OCI-LY7 (cell line): Measurements from ENCODE around the gene PHAF1. TPM values are rescaled to one million over a fixed set of nuclear protein-coding genes. Genes with fewer than 3 reads are reported as not detected.

Source experiments
- BruUV-seq: library from RNA; stranded (reverse); fragments of 400-500 nt; replicated peaks from 2 replicates; lab custom pipeline; 2021; lab: Mats Ljungman, UMichigan
- CTCF ChIA-PET: fragments of 300-600 bp; sonication (Branson Sonifier 250); formaldehyde crosslinking; loops from one replicate; lab custom pipeline; 2022; ENCODE audit warnings: antibody characterized with exemption; ENCODE audit not compliant: unreplicated experiment; lab: Charles Lee
- POLR2A ChIA-PET: fragments of 300-600 bp; sonication (Branson Sonifier 250); formaldehyde crosslinking; loops from one replicate; lab custom pipeline; 2022; ENCODE audit warnings: antibody characterized with exemption; lab: Charles Lee
- DNase-seq: peaks from one replicate; pipeline ENCODE4 v3.0.0-alpha.2; 2015; ENCODE audit warnings: low spot score
- H2AFZ ChIP-seq: fragments of 200-600 bp; sonication (generic), shearing (Covaris generic); 2 replicates; pipeline ENCODE4 v1.6.1; 2014; ENCODE audit warnings: mild to moderate bottlenecking, antibody characterized with exemption, low read length, moderate library complexity
- H3K27ac ChIP-seq: fragments of 200-600 bp; sonication (generic); 2 replicates; pipeline ENCODE4 v1.5.1; 2014; ENCODE audit warnings: mixed run types, low read depth, mild to moderate bottlenecking, moderate library complexity, low read length, inconsistent platforms; ENCODE audit not compliant: poor library complexity, severe bottlenecking
- H3K36me3 ChIP-seq: fragments of 200-600 bp; sonication (generic); 2 replicates; pipeline ENCODE4 v1.6.1; 2014; ENCODE audit warnings: mild to moderate bottlenecking, antibody characterized with exemption, low read length, moderate library complexity, mixed read lengths; ENCODE audit not compliant: insufficient read depth
- H3K4me1 ChIP-seq: fragments of 200-600 bp; sonication (generic); 2 replicates; pipeline ENCODE4 v1.5.1; 2014; ENCODE audit warnings: mild to moderate bottlenecking, low read length; ENCODE audit not compliant: insufficient read depth, poor library complexity, severe bottlenecking
- H3K4me2 ChIP-seq: fragments of 200-600 bp; sonication (generic); 2 replicates; pipeline ENCODE4 v1.6.1; 2014; ENCODE audit warnings: mild to moderate bottlenecking, low read length
- H3K4me3 ChIP-seq: fragments of 200-600 bp; sonication (generic); 2 replicates; pipeline ENCODE4 v1.5.1; 2014; ENCODE audit warnings: mild to moderate bottlenecking, low read depth, low read length; ENCODE audit not compliant: poor library complexity, severe bottlenecking
- H3K79me2 ChIP-seq: fragments of 200-600 bp; sonication (generic); 2 replicates; pipeline ENCODE4 v1.6.1; 2016; ENCODE audit warnings: low read depth, mild to moderate bottlenecking, low read length, moderate library complexity, mixed read lengths; ENCODE audit not compliant: insufficient read depth
- H3K9me2 ChIP-seq: fragments of 200-600 bp; sonication (generic); 2 replicates; pipeline ENCODE4 v1.6.1; 2016; ENCODE audit warnings: mild to moderate bottlenecking, low read length, mixed read lengths; ENCODE audit not compliant: insufficient read depth
- H3K9me3 ChIP-seq: fragments of 200-600 bp; sonication (generic); 2 replicates; pipeline ENCODE4 v1.6.1; 2014; ENCODE audit warnings: mild to moderate bottlenecking, mixed run types, low read length, mixed read lengths
- H4K20me1 ChIP-seq: fragments of 200-600 bp; sonication (generic); 2 replicates; pipeline ENCODE4 v1.6.1; 2014; ENCODE audit warnings: mild to moderate bottlenecking, antibody characterized with exemption, low read length, moderate library complexity, mixed read lengths; ENCODE audit not compliant: insufficient read depth
- EZH2phosphoT487 ChIP-seq: fragments of 200-600 bp; sonication (generic); IDR thresholded peaks from 2 replicates; pipeline ENCODE4 v1.6.1; 2018; ENCODE audit warnings: low read depth, borderline replicate concordance, mild to moderate bottlenecking, mixed run types, antibody characterized with exemption, low read length, moderate library complexity, mixed read lengths
- intact Hi-C: fragments of 100-400 bp; cut with micrococcal nuclease; formaldehyde crosslinking; loops from one replicate; pipeline ENCODE4 v1.10.0; 2022; ENCODE audit not compliant: unreplicated experiment
- total RNA-seq, 2 experiments: library from RNA; depleted of rRNA in 1 of 2; stranded (reverse); fragments of >200 nt in 1 of 2; shearing (Covaris generic) in 1 of 2; gene quantifications; 2 replicates each; pipeline ENCODE4 v1.2.3, GENCODE V29; 2014 to 2022
- TF ChIP-seq, protein P1 (sequence below): fragments of 200-600 bp; sonication (generic); conservative IDR thresholded peaks from 2 replicates; pipeline ENCODE4 v1.5.1; 2014; ENCODE audit warnings: mild to moderate bottlenecking, antibody characterized with exemption, low read length, moderate library complexity, mixed read lengths

Gene PHAF1
- total RNA-seq, 2 experiments from 2014 or later, result 13.9 to 16.8 TPM

DNA sequence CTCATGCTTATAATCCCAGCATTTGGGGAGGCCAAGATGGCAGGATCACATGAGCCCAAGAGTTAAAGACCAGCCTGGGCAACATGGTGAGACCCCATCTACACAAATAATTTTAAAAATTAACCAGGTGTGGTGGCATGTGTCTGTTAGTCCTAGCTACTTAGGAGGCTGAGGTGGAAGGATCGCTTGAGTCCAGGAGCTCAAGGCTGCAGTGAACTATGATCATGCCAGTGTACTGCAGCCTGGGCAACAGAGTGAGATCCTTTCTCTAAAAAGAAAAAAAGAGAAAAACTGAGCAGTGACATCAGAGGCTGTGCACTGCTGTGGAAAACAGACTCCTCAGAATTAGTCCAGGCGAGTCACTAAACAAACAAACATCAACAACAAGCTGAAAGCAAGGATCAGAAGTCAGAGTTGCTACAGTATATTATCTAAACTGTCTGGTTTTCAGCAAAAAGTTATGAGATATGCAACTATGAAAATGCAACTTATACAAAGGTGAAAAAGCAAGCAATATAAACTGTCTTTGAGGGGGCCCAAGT lies 41.5 kb upstream of the PHAF1 start:
- Histone ChIP-seq H3K9me2 (no peaks in the 10 kb centered on the region), H3K79me2 (peaks cover 22% of the 10 kb centered on the region; the same call in 1 of the 2 replicates), H3K4me3 (no peak overlapping the region), H3K27ac (no peak overlapping the region), H3K4me2 (no peak overlapping the region), H3K4me1 (no peaks in the 10 kb centered on the region), H3K9me3 (no peaks in the 10 kb centered on the region), H4K20me1 (no peaks in the 10 kb centered on the region), H2AFZ (no peak overlapping the region), H3K36me3 (peaks cover 71% of the 10 kb centered on the region)
- ChIA-PET POLR2A (interaction anchor here (1.2 kb wide), 1 partner anchor 33 kb away, joined by 4 read pairs; no protein-coding TSS in a partner anchor), CTCF (no interaction called here)
- TF ChIP-seq, protein P1, sequence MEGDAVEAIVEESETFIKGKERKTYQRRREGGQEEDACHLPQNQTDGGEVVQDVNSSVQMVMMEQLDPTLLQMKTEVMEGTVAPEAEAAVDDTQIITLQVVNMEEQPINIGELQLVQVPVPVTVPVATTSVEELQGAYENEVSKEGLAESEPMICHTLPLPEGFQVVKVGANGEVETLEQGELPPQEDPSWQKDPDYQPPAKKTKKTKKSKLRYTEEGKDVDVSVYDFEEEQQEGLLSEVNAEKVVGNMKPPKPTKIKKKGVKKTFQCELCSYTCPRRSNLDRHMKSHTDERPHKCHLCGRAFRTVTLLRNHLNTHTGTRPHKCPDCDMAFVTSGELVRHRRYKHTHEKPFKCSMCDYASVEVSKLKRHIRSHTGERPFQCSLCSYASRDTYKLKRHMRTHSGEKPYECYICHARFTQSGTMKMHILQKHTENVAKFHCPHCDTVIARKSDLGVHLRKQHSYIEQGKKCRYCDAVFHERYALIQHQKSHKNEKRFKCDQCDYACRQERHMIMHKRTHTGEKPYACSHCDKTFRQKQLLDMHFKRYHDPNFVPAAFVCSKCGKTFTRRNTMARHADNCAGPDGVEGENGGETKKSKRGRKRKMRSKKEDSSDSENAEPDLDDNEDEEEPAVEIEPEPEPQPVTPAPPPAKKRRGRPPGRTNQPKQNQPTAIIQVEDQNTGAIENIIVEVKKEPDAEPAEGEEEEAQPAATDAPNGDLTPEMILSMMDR, result no peak
- TF ChIP-seq EZH2phosphoT487, result no peak
- no TSS peak for BruUV-seq
- no peak for DNase-seq
- intact Hi-C loops, result no loop called here

DNA sequence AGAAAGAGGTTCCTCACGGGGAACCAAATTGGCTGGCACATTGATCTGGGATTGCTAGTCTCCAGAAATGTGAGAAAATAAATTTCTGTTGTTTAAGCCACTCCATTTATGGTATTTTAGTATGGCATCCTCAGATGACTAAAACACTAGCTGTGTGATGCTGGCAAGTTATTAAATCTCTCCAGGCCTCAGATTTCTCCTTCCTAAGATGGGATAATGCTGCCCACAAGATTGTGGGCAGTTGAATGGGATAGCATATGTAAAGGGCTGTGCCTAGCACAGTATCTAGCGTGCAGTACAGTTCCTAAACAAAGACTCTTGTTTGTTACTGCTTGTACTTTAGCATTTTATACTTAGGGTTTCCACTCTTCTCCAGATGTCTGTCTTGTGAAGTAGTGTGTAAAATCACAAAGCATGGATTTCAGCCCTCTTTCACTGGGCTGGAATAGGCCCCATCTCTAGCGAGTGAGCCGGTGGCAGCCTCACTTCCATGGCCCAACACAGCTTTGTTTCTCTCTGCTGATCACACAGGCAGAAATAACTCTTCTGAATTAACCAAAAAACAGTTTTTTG lies 38.2 kb upstream of the PHAF1 start:
- Histone ChIP-seq H2AFZ (no peak overlapping the region), H4K20me1 (no peaks in the 10 kb centered on the region), H3K9me3 (no peaks in the 10 kb centered on the region), H3K36me3 (peaks cover 90% of the 10 kb centered on the region), H3K27ac (no peak overlapping the region), H3K4me1 (no peaks in the 10 kb centered on the region), H3K4me3 (no peak overlapping the region), H3K79me2 (no peaks in the 10 kb centered on the region), H3K4me2 (no peak overlapping the region), H3K9me2 (no peaks in the 10 kb centered on the region)
- ChIA-PET POLR2A (interaction anchor here (0.5 kb wide), 1 partner anchor 237 kb away, joined by 4 read pairs; no protein-coding TSS in a partner anchor), CTCF (no interaction called here)
- intact Hi-C loops, result no loop called here
- no peak for DNase-seq
- TF ChIP-seq EZH2phosphoT487, result no peak
- TF ChIP-seq, protein P1, result no peak
- no TSS peak for BruUV-seq

DNA sequence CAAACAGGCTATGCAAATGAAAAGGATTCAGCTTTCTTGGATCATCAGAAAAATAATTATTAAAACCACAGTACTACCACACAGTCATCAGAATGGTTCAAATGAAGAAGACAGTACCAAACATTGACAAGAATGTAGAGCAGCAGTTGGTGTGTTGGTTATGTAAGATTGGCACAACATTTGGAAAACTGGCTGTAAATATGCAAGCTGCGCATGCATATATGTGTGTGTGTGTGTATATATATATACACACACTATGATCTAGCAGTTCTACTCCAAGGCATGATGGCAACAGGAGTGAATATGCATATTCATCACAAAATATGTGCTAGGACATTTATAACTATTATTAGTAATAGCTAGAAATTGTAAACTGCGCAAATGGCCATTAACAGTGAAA lies 34.4 kb upstream of the PHAF1 start:
- TF ChIP-seq, protein P1, result no peak
- ChIA-PET POLR2A (interaction anchor here (1.0 kb wide), 1 partner anchor 9 kb away, joined by 5 read pairs; no protein-coding TSS in a partner anchor), CTCF (no interaction called here)
- no peak overlapping the region for H3K27ac ChIP-seq
- no peaks in the 10 kb centered on the region for H3K9me3 ChIP-seq
- no peaks in the 10 kb centered on the region for H3K79me2 ChIP-seq
- H2AFZ ChIP-seq, result no peak overlapping the region
- no peak overlapping the region for H3K4me2 ChIP-seq
- H3K36me3 ChIP-seq, result peaks cover 72% of the 10 kb centered on the region
- H3K9me2 ChIP-seq, result no peaks in the 10 kb centered on the region
- DNase-seq, result no peak
- no peaks in the 10 kb centered on the region for H3K4me1 ChIP-seq
- H3K4me3 ChIP-seq, result no peak overlapping the region
- H4K20me1 ChIP-seq, result no peaks in the 10 kb centered on the region
- intact Hi-C loops, result no loop called here
- no TSS peak for BruUV-seq
